Measurements from ENCODE around the gene TM4SF18. TPM values are rescaled to one million over a fixed set of nuclear protein-coding genes. Genes with fewer than 3 reads are reported as not detected.
A peak's percentile ranks its signal among the peaks of the same experiment; 100 is the strongest.

Gene TM4SF18
- total and polyA plus RNA-seq, 11 donors: 4.5 to 19.9 (median 8.9) TPM

DNA sequence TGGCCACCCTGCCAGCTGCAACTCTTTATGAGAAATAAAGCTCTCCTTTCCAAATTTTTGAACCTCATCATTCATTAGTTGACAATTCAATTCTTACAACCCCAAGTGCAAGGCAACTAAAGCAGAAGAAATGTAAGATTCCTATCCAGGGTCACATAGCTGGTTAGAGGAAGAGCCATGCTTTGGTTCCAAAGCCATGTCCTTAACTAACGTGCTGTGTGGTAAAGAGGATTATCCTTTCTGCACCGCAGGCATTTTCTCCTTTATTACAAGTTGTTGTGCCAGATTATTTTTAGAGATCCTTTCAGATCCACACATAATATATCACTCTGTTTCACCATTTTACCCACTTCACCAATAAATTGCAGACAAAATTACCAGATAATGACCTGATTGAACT lies 36.5 kb downstream of the TM4SF18 start:
- 94 to 95% (median 95%) methylated on average over 2 of the region's 2 CpGs for WGBS, 4 donors
- H3K4me1 ChIP-seq: peaks cover 0 to 10% (median 6%) of the 10 kb centered on the region in 12 donors
- DNase-seq (no peak), ATAC-seq (no peak)
- no peak overlapping the region for H3K27ac ChIP-seq
- no peaks in the 10 kb centered on the region for H3K36me3 ChIP-seq
- intact Hi-C loops (cut with DNase I): no loop called here
- peaks cover 0 to 6% (median 0%) of the 10 kb centered on the region in 12 donors for H3K9me3 ChIP-seq
- H3K27me3 ChIP-seq: no peaks in the 10 kb centered on the region
- no peak overlapping the region for H3K4me3 ChIP-seq
- TF ChIP-seq POLR2A (IDR thresholded peaks at IDR 0.05): no peak
- TF ChIP-seq, protein P1, sequence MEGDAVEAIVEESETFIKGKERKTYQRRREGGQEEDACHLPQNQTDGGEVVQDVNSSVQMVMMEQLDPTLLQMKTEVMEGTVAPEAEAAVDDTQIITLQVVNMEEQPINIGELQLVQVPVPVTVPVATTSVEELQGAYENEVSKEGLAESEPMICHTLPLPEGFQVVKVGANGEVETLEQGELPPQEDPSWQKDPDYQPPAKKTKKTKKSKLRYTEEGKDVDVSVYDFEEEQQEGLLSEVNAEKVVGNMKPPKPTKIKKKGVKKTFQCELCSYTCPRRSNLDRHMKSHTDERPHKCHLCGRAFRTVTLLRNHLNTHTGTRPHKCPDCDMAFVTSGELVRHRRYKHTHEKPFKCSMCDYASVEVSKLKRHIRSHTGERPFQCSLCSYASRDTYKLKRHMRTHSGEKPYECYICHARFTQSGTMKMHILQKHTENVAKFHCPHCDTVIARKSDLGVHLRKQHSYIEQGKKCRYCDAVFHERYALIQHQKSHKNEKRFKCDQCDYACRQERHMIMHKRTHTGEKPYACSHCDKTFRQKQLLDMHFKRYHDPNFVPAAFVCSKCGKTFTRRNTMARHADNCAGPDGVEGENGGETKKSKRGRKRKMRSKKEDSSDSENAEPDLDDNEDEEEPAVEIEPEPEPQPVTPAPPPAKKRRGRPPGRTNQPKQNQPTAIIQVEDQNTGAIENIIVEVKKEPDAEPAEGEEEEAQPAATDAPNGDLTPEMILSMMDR (IDR thresholded peaks at IDR 0.05): no peak

DNA sequence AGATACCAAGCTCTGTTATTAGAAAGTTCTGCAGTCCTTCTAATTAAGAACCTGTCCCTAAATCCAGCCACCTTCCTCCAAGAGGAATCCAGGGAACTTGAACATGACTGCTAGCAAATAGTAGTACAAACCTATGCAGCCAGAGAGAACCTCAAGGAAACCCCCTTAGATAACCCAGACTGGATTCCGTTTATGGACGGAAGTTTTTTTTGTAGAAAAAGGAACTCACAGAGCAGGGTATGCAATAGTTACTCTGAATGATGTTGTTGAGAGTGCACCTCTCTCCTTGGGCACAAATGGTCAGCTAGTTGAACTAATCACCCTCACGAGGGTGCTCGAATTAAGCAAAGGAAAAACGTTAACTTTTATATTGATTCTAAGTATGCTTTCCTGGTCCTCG lies 40.8 kb downstream of the TM4SF18 start:
- intact Hi-C loops (cut with DNase I): no loop called here
- TF ChIP-seq, protein P1 (IDR thresholded peaks at IDR 0.05): no peak
- no peak for TF ChIP-seq POLR2A (IDR thresholded peaks at IDR 0.05)
- Histone ChIP-seq H3K36me3 (no peaks in the 10 kb centered on the region), H3K4me3 (no peak overlapping the region), H3K4me1 (no peaks in the 10 kb centered on the region), H3K27ac (no peak overlapping the region), H3K27me3 (no peaks in the 10 kb centered on the region), H3K9me3 (peaks cover 0 to 6% (median 0%) of the 10 kb centered on the region in 12 donors)
- DNase-seq: no peak
- whole genome bisulfite sequencing, 4 donors: 63 to 89% (median 77%) methylated on average over 6 of the region's 6 CpGs
- no peak for ATAC-seq

DNA sequence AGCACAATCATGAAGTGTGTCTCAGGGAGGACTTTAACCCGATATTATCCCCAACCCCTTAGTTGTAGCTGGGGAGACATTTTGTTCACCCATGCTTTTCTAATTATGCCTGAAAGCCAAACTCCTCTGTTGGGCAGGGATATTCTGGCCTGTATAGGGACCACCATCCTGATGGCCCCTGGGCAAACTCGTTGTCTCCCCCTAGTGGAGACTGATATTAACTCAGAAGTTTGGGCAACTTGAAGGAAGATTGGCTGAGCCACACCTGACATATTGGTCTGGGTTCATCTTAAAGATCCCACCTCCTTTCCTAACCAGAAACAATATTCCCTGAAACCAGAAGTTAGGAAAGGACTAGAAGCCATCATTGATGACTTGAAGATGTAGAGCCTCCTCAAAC lies 42.3 kb downstream of the TM4SF18 start:
- no peak for ATAC-seq
- Histone ChIP-seq H3K4me3 (no peak overlapping the region), H3K9me3 (peaks cover 0 to 6% (median 0%) of the 10 kb centered on the region in 12 donors), H3K36me3 (no peaks in the 10 kb centered on the region), H3K27ac (no peak overlapping the region), H3K27me3 (no peaks in the 10 kb centered on the region), H3K4me1 (no peaks in the 10 kb centered on the region)
- TF ChIP-seq, protein P1 (IDR thresholded peaks at IDR 0.05): peak in 9 of 12 donors; percentile 7 to 45 (median 32)
- no peak for TF ChIP-seq POLR2A (IDR thresholded peaks at IDR 0.05)
- DNase-seq: no peak
- intact Hi-C loops (cut with DNase I): no loop called here
- 70 to 75% (median 72%) methylated on average over 2 of the region's 2 CpGs for WGBS, 4 donors

DNA sequence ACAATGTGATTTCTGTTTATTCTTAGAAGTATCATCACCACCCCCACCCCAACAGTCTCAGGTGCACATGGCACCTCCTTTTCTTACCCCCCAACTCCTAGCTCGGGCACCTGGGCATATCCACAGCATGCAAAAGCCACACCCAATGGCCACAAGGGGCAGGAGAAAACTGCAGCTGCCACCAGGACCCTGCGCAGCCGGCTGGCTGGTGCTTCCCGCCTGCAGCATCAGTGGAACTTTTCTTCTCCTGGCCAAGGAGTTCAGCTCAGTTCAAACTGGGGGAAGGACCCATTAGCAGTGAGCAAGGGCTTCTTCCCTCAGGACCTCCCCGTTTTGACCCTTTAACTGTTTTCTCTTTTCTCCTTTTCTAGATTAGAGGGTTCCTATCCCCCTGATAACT lies 44.8 kb downstream of the TM4SF18 start:
- 75 to 84% (median 81%) methylated on average over 5 of the region's 5 CpGs for WGBS, 4 donors
- H3K4me3 ChIP-seq: no peak overlapping the region
- ATAC-seq (no peak), DNase-seq (no peak)
- H3K4me1 ChIP-seq: no peaks in the 10 kb centered on the region
- no peaks in the 10 kb centered on the region for H3K27me3 ChIP-seq
- no peak overlapping the region for H3K27ac ChIP-seq
- intact Hi-C loops (cut with DNase I): no loop called here
- H3K36me3 ChIP-seq: no peaks in the 10 kb centered on the region
- H3K9me3 ChIP-seq: no peaks in the 10 kb centered on the region
- no peak for TF ChIP-seq POLR2A (IDR thresholded peaks at IDR 0.05)
- TF ChIP-seq, protein P1 (IDR thresholded peaks at IDR 0.05): no peak
